ENCODE results near the gene RAD51B. TPM values are rescaled to one million over a fixed set of nuclear protein-coding genes. Genes with fewer than 3 reads are reported as not detected.

RAD51B gene
- total and polyA plus RNA-seq, 9 of the 15 experiments (the other 6 are each of a cell fraction or from before 2014, with no cell fraction given): 8.5 to 17.3 (median 11.3) TPM

GRCh38 chr14:68463299-68463698 is 643.7 kb downstream of the RAD51B start:
- Histone ChIP-seq H3K36me3 (ENCODE audit: control insufficient read depth, insufficient read depth, low read length) (no peaks in the 10 kb centered on the region), H4K20me1 (replicated peaks; ENCODE audit: control insufficient read depth, insufficient read depth, low read length) (no peaks in the 10 kb centered on the region), H3K4me3 (no peak overlapping the region), H3K27me3 (ENCODE audit: control insufficient read depth in 2 of 2, insufficient read depth in 2 of 2, low read length in 2 of 2) (no peaks in the 10 kb centered on the region), H3K27ac (ENCODE audit: extremely low read depth, low read depth, low read length) (no peak overlapping the region), H2AFZ (ENCODE audit: low read depth, low read length) (no peak overlapping the region), H3K4me1 (replicated peaks in 1 of 2; ENCODE audit: control insufficient read depth in 2 of 2, insufficient read depth in 2 of 2, low read length in 2 of 2) (no peaks in the 10 kb centered on the region; a peak in 3 of 5 replicates), H3K9me1 (ENCODE audit: control insufficient read depth, insufficient read depth, low read length) (no peaks in the 10 kb centered on the region), H3K4me2 (ENCODE audit: insufficient read depth, low read length) (no peak overlapping the region), H3K9ac (ENCODE audit: insufficient read depth in 1 of 2, low read depth in 2 of 2, low read length in 2 of 2) (no peak overlapping the region), H3K9me3 (replicated peaks; ENCODE audit: control insufficient read depth, insufficient read depth, low read depth, low read length) (no peaks in the 10 kb centered on the region), H3K79me2 (ENCODE audit: control insufficient read depth, insufficient read depth, low read length) (no peaks in the 10 kb centered on the region)
- FAIRE-seq (no peak), DNase-seq (ENCODE audit: extremely low read depth in 1 of 4, low spot score in 3 of 4) (no peak), ATAC-seq (no peak)
- in situ Hi-C loops (cut with MboI): no loop called here
- CTCF ChIA-PET (ENCODE audit: low intra/inter-chr PET ratio): no interaction called here
- no TSS peak for BruUV-seq (replicated peaks)
- intact Hi-C loops (cut with micrococcal nuclease): no loop called here
- no peak for TF ChIP-seq MEIS2 (IDR thresholded peaks at IDR 0.05; ENCODE audit: partially characterized antibody)
- TF ChIP-seq ZSCAN29 (IDR thresholded peaks at IDR 0.05): no peak
- no peak for TF ChIP-seq MEF2D (tag; conservative IDR thresholded peaks at IDR 0.05; ENCODE audit: low read depth)
- TF ChIP-seq NKRF (IDR thresholded peaks at IDR 0.05; ENCODE audit: borderline replicate concordance): no peak
- TF ChIP-seq SREBF1 (IDR thresholded peaks at IDR 0.05; ENCODE audit: borderline replicate concordance, low read depth, low read length): no peak
- no peak for TF ChIP-seq ZBTB8A (IDR thresholded peaks at IDR 0.05; ENCODE audit: partially characterized antibody)
- TF ChIP-seq STAT5B (CRISPR knock-in tag; IDR thresholded peaks at IDR 0.05): no peak
- TF ChIP-seq ZNF280B (CRISPR knock-in tag; IDR thresholded peaks at IDR 0.05): no peak
- POLR2A ChIA-PET: no interaction called here

Measured in K562 (cell line).